ENCODE data around the gene TNFAIP8L3.

- TF ChIP-seq, protein P1, sequence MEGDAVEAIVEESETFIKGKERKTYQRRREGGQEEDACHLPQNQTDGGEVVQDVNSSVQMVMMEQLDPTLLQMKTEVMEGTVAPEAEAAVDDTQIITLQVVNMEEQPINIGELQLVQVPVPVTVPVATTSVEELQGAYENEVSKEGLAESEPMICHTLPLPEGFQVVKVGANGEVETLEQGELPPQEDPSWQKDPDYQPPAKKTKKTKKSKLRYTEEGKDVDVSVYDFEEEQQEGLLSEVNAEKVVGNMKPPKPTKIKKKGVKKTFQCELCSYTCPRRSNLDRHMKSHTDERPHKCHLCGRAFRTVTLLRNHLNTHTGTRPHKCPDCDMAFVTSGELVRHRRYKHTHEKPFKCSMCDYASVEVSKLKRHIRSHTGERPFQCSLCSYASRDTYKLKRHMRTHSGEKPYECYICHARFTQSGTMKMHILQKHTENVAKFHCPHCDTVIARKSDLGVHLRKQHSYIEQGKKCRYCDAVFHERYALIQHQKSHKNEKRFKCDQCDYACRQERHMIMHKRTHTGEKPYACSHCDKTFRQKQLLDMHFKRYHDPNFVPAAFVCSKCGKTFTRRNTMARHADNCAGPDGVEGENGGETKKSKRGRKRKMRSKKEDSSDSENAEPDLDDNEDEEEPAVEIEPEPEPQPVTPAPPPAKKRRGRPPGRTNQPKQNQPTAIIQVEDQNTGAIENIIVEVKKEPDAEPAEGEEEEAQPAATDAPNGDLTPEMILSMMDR (IDR thresholded peaks at IDR 0.05), result no peak
- TF ChIP-seq POLR2AphosphoS5 (IDR thresholded peaks at IDR 0.05), result no peak
Measured at GRCh38 chr15:51044037-51044727, 50.5 kb downstream of the TNFAIP8L3 start.
